ENCODE measurements around the gene RAD21L1.

Gene RAD21L1

DNA sequence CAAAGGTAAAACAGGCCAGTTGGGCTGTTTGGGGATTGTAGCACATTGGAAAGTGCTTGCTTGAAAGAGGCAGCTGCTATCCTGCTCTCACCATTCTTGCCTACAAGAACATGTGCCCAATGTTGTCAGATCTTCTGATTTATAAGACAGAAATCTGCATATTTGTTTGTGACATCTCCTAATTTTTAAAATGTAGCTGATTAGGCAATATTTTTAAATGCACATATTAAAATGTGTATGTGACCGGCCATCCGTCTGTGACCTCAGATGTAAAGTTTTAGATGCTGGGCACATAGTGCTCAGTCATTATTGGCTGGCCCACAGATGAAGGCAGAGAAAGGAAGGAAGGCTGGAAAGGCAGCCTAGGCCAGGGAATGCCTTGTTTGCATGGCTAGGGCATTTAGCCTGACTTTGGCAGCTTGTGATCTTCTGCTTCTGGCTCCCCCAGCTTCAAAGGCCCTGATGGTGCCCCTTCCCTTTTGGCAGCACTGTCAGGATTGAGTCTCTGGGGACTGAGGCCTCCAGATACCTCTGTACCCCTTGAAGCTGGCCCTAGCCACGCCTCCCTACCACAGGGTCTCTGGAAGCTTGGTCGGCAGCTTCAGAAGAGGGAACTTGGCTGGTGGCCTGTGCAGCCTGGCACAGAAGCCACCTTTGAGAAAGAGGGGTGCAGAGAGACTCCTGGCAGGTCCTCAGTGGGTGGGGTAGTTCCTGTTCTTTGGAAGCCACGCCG is 46.7 kb downstream of the RAD21L1 start:
- DNase-seq (ENCODE audit: low read depth in 2 of 2), result no peak

DNA sequence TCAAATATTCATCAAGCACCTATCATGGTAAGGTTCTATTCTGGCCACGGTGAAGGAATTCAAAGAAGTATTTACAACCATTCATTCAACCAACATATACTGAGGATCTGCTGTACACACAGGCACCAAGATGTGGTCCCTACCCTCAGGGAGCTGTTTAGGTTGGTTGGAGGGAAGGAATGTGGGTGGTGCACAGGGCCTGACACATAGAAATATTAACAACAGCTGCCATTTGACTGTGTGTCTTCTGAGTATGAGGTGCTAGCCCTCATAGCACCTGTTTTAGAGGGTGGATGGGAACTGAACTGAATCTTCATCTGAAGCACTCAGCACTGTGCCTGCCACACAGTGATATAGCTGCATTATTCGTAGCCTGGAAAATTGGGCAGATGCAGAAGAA is 47.5 kb downstream of the RAD21L1 start:
- no peak for DNase-seq (ENCODE audit: low read depth in 2 of 2)

DNA sequence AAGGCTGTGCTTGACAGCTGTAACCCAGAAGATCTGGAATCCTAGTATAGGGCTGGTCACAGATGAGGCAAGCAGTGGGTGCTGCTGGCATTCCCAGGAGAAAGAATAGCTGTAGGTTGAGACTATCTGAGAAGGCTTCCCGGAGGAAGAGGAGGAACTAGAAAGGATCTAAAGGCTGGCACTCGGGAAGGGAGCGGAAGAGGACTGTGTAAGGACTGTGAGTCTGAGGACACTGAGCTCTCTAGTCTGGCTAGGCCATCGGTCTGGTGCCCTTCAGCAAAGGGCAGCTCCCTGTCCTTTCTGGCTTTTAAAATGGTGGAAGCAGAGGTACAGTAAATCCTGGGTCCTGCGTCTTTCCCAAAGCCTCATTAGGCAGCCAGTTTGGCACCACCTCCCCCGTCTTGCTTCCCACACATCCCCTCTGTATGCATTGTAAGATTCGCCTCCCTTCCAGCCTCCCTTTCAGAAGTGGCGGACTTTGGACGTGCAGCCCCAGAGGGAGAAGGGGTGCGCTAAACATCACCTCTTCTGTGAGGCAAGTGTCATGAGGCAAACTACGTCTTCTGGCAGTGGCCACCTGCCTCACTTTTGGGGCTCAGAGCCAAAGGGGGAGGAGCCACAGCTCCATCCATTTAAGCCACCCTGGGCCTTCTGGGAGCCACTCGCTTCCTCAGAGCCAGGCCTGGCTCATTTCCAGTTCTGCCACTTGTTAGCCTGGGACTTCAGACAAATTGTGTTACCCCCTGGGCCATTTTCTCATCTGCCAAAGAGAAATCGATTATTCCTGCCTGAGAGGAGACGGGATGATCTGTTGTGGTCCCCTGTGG is 48.9 kb downstream of the RAD21L1 start:
- no peak for DNase-seq (ENCODE audit: low read depth in 2 of 2)

DNA sequence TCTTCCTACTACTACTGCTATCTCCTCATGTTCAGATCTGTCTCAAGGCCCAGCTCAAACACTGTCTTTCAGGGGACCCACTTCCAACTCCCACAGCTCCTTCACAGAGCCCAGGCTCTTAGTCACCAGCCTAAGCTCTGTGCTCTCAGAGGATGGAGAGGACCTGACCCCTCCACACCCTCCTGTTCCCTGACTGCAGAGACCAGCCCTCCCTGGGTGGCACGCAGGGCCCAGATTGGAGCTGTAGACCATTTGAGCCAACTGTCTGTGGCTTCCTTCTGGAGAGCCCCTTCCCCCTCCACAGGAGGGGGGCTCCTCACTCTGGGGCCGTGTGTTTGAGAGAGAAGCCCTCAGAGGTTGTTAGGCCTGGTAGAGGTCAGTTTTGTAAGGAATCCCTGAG is 50.1 kb downstream of the RAD21L1 start:
- no peak for DNase-seq (ENCODE audit: low read depth in 2 of 2)

DNA sequence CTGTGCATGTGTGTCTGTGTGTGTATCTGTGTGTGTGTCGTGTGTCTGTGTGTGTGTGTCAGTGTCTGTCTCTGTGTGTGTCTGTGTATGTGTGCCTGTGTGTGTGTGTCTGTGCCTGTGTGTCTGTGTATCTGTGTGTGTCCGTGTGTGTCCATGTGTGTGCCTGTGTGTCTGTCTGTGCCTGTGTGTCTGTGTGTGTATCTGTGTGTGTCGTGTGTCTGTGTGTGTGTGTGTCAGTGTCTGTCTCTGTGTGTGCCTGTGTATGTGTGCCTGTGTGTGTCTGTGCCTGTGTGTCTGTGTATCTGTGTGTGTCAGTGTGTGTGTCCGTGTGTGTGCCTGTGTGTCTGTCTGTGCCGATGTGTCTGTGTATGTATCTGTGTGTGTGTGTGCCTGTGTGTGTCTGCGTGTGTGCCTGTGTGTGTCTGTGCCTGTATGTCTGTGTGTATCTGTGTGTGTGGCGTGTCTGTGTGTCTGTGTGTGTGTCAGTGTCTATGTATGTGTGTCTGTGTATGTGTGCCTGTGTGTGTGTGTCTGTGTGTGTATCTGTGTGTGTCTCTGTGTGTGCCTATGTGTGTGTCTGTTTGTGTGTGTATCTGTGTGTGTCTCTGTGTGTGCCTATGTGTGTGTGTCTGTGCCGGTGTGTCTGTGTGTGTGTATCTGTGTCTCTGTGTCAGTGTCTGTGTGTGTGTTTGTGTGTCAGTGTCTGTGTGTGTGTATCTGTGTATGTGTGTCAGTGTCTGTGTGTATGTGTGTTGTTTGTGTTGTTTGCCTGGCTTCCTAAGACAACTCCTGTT is 51.9 kb downstream of the RAD21L1 start:
- no peak for DNase-seq (ENCODE audit: low read depth in 2 of 2)

DNA sequence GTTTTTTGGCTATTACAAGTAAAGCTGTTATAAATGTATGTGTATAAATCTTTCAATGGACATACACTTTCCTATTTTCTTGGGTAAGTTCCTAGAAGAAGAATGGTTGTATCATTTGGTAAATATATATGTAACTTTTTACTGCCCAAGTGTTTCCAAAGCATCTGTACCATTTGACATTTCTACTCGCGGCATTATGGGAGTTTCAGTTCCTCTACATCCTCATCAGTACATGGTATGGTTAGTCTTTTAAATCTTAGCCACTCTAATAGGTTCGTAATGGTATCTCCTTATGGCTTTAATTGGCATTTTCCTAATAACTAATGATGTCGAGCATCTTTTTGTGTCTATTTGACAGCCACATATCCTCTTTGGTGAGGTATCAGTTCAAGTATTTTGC is 53.1 kb downstream of the RAD21L1 start:
- DNase-seq (ENCODE audit: low read depth in 2 of 2), result no peak

DNA sequence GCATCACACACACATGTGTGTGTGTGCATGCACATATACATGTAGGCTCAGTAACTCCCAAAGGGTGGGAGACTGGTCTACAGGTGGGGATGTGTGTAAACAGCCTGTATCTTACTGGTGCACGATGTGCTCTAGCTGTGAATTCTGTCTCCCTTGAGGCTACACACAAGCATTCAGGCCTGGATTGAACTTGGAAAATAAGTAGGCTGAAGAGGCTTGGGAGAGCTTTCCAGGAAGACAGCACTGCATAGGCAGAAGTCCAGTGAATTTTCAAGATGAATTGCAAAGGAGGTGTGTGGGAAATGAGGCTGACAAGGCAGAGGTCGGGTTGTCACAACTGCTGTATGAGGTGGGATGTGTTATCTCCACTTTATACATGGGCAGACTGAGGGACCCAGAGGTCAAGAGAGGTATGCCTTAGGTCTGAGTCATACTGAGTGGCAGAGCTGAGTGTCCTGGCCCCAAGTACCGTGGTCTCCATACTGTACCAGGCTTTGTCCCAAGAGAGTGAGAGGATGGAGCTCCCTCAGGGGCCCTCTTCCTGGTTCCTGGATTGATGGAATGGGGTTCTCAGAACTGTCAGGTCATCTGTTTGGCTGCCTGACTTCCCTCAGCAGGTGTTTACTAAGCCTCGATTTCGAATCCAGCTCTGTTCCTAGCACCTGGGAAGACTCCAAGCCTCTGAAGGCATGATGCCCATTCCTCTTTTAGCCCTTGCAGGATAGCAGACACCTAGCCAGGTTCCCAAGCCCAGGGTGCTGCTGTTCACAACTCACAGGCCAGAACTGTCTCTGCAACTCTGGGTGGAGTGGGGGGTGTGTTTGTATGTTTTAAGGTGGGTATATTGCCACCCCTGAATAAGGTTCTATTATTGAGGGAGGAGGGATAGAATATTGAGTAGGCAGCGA is 54.6 kb downstream of the RAD21L1 start:
- no peak for DNase-seq (ENCODE audit: low read depth in 2 of 2)

DNA sequence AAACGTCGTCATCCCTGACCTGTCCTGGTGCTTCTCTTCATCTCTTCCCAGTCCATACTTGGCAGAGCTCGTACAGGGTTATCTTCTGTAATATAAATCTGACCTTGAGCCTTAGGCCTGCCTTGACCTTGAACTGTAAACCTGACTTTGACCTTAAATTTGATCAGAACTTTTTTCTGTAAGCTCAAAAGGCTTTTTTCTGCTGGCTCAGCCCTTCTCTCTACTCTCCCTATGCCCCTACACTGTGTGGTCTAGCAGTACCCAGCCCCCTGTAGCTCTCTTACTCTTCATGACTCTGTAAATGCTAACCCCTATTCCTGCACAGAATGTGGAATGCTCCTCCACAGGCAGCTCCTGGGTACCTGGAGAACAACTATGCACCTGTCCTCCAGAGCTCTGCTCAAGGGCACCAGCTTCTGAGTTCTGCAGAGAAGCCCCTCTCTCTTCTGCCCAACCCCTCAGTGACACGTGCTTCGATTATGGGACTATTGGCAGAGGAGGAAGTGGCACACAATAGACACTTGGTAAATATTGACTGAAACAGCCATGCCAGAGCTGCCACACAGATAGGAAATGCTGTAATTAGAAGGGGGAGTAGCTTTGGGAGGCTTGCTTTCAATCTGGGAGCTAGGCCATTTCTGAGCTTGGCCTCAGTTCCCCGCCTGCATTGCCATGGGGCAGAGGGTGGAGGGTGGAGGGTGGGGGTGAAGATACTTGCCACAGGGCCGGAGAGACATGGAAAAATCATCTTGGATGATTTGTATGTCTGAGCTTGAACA is 55.6 kb downstream of the RAD21L1 start:
- no peak for DNase-seq (ENCODE audit: low read depth in 2 of 2)

DNA sequence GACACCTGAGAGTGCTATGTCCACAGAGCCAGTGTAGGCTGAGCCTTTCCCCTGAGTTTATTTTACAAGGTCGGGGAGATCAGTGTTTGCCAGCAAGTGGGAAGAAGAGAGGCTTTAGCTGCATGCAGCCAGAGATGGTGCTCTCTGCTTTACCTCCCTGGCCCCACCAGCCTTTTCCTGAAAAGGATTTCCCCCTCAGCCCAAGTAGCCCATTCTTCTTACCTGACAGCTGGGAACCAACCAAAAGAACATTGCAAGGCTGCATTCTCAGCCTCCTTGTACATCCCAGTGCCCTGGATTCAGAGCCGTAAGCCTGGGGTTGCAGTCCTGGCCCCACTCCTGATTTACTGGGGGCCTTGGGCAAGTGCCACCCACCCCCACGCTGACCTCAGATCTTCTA is 57.1 kb downstream of the RAD21L1 start:
- DNase-seq (ENCODE audit: low read depth in 2 of 2), result no peak

DNA sequence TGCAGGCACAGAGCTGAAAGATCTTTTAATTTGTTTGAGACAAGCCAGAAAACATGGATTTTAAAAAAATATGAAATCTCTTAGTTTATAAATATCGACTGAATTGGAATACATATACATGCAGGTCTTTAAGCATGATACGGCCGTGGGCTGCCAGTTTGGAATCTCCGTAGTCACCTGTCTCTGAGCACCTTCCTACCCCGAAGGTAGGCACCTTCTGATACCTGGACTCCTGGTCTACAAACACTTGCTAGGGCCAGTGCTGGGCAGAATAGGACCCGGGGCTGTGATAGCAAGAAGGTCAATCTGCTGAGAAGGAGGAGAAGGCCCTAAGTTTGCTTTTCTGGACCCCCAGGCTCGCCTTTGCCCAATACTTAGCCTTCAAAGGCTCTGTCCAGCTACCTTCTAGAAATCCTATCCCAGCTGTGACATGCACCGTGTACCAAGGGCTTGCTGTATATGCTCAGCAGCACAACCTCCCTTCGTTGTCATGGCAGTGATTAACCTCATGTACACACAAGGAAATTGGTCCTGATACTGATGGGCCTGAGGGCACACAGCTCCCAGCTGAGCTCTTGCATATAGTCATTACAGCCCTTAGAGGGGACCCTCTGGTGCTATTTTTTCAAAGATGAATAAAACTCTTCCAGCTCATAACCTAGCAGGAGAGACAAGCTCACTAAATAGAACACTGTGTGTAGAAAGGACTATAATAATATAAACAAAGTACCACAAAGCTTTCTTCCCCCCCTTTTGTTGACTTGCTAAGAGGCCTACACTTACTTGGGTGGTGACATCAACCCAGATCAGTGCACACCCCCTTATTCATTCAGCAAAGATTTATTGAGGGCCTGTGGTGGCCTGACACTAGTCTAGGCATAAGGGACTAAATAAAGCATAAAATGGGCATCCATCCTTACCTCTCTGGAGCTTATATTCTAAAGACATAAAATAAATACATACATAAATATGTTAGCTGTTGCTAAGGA is 58.0 kb downstream of the RAD21L1 start:
- DNase-seq (ENCODE audit: low read depth in 2 of 2), result no peak

DNA sequence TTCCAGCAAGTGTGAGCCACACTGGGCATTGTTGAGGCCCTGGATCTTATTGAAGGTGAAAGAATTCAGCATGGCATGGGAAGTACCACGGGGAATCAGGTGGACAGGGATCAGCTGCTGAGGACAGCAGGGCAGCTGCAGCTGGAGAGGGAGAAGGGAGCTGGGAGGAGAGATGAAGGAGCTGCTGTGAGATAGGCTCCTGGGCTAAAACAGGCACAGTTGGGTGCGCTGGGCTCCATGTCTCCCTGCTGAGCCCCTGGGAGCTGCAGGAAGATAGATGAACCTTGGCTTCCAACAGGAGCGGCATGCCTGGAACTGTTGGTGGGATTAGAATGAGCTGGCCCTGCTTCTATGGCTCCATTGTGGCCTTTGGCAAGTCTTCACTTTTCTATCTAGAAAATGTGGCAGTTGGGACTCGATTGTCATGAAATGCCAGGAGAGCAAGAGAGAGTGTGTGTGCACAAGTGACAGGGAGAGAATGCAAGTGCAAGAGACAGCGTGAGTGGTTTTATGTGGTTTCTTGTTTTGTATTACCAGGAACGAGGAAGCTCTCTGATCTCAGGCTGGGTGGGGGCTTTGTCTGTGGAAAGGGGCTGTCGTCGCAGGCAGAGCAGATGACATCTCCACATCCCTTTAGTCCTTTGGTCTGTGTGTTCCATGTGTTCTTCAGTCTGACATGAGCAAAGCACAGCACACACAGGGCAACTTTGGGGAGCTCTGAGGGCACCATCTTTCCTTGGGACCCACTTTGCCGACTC is 60.6 kb downstream of the RAD21L1 start:
- no peak for DNase-seq (ENCODE audit: low read depth in 2 of 2)

DNA sequence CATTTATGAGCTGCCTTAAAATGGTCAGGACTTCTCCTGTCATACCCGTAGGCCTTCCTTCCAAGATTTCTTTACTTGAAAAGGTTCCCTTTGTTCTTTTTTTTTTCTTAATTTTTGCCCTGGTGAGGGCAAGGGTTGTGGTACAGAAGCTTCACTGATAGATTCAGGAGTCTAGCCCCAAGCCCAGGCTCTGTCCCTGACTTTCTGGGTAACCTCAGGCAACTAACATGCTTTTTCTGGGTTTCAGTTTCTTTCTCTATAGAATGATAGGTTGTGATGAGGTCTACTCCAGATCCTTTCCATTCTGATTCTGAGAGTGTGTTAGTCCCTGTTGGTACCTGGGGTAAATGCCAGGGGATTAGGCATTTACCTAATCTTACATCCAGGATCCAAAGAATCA is 61.5 kb downstream of the RAD21L1 start:
- no peak for DNase-seq (ENCODE audit: low read depth in 2 of 2)

DNA sequence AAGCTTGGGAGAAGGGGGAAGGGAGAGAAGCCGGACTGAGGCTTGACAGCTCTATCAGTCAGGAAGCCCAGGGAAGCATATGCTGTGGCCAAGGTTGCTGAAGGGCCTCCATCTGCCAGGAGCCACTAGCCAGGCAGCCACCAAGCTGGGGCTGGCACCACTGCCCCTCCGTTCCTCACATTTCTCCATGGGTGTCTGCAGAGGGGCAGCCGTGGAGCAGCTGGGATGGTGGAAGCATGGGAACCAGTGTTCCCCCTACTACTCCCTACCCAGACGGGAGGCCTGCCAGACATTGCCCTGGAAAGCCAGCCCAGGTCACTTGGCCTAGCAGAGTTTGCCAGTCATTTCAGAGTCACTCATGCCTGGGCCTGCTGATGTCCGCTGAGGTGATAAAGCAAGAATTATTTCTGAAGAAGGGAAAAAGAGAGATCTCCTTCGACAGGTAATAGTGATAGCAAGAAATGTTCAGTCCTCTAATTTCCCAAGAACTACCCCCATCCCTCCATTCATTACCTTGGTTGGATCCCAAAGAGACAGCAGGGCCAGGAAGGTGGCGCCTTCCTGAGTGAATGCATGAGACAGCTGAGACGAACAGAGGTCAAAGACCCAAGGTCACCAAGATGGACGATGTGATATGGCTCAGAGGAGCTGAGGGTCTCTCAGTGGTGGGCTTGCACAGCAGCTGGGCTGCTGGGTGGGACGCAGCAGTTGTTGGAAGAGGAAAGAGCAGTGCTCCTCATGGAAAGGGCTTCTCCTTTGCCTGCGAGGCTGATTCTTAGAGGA is 62.1 kb downstream of the RAD21L1 start:
- DNase-seq (ENCODE audit: low read depth in 2 of 2), result no peak

DNA sequence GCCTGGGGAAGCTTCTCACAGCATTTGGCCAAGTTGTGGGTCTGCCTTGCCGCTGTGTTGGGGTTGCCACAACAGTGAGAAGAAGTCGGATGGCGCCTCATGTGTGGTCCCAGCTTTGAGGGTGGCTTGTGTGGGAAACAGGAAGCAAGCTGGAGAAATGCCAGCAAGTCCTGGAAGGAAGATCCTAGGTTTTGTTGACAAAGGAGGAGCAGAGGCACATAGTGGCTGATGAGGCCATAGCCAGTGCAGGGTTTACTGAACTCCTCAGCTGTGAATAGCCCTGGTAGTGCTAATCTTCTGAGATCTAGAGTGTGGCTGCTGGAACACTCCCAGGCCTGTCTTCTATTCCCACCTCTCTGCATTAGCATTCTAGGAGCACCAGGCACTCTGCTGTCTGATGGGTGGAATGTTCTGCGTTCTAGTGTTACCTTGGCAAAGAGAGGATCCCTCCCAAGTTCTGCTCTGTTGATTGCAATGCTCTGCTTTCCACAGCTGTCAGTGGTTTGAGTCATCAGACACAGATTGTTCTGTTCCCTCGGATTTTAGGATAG is 65.4 kb downstream of the RAD21L1 start:
- DNase-seq (ENCODE audit: low read depth in 2 of 2), result no peak

DNA sequence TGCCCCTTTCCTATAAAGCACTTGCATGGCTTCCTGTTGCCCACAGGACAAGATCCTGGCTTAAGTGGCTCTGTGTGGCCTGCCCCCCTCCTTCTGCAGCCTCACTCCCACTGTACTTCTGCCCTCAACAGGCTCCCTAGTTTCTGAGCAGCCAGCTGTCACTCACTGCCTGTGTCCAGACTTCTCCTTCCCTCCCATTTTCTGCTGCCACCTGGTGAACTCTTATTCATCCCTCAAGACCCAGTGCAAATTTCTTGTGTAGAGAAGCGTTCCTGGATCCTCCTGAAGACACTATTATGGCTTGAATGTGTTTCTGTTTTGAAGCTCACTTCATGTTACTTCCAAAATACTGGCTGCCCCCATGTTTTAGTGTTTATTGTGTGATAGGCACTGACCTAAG is 66.8 kb downstream of the RAD21L1 start:
- no peak for DNase-seq (ENCODE audit: low read depth in 2 of 2)

DNA sequence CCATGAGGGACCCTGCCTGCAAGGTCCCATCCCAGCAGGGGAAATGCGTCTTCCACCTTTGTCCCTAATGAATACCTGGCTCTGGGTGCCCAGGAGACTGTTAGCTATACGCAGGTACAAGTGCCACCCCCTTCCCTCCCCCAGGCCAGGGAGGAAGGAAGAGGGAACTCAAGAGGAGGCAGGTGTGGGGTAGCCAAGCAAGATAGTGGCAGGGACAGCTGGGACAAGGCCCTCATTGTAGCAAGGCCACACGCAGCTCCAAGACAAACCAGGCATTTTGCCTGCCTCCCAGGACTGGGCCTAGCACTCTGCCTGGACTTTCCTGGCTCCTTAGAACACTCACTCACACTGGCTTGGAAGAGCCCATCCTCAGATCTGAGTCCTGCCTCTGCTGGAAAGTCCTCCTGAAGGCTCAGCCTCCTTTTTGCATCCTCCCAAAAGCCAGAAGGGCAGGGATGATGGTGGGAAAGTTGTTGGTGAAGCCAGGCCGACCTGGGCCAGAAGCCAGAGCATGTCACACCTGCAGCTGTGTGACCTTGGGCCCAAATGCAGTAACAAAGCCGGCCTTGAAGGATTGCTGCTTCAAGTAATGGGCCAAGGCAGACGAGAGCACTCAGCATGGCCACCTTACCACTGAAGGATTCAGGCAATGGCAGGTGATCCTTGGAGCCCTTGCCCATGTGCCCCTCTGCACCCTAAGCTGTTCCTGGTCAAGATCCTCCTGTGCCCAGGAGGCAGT is 68.0 kb downstream of the RAD21L1 start:
- no peak for DNase-seq (ENCODE audit: low read depth in 2 of 2)

DNA sequence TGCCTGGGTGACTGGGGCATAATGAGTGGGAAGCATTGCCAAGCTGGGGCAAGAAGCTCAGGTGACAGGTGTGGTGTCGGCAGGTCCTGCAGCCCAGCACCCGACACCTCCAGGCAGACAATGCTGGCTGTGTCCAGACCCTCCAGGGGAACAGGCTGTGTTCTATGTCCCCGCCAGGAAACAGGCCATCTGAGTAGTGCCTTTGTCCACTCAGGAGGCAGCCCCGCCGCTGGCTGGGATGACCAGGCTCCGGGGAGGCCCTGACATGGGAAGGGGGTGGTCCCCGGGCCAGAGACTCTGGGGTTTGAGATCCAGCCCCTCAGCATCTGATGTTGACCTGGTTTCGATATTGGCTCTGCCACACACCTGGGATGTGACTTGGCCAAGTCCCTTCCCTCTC is 68.7 kb downstream of the RAD21L1 start:
- DNase-seq (ENCODE audit: low read depth in 2 of 2), result no peak

Measured in fibroblast of skin of left quadriceps (primary cell).